ENCODE results near the gene TRAK1.

GRCh38 chr3:42228796-42229195, 137.6 kb downstream of the TRAK1 start:
- TF ChIP-seq RAD21 (IDR thresholded peaks at IDR 0.05; ENCODE audit: low read length) (peak; percentile 42), CTCF (conservative IDR thresholded peaks at IDR 0.05; ENCODE audit: low read depth, low read length) (peak; percentile 34), POLR2A (IDR thresholded peaks at IDR 0.05; ENCODE audit: low read depth, low read length) (no peak), CEBPB (IDR thresholded peaks at IDR 0.05; ENCODE audit: low read depth, low read length) (no peak)
